Left colon (tissue), 2 donors: ENCODE results near the gene CLTB. TPM values are rescaled to one million over a fixed set of nuclear protein-coding genes. Genes with fewer than 3 reads are reported as not detected.
"Not testable (repeated sequence)": the region's sequence is repeated elsewhere in the genome, so short reads cannot be mapped to it uniquely, and the experiment has no call there.

ENCODE experiments used
- ATAC-seq: fragments of 200-7000 bp; cut with Tn5 transposase; one replicate; pipeline ENCODE4 v1.9.1; 2020; ENCODE audit warnings: mild to moderate bottlenecking, moderate library complexity
- DNase-seq, 2 donors: peaks; one replicate each; pipeline ENCODE4 v3.0.0-alpha.2; 2020
- intact Hi-C, 2 donors: fragments of 100-400 bp; cut with DNase I in 1 of 2; cut with micrococcal nuclease in 1 of 2; formaldehyde crosslinking; loops; one replicate each; pipeline versions ENCODE4 v1.11.2 to v1.14.0; 2022; cut with DNase I, micrococcal nuclease
- total RNA-seq, 2 donors: library from RNA; stranded (reverse); fragmentation: NEBNext Ultra II Directional; extraction: Animal tissue kit (Norgen Biotek cat#: 25700); gene quantifications; one replicate each; pipeline ENCODE4 v1.2.1, GENCODE V29; 2021
- donor health status: DM: no; HTN: no; CAD: no.
- donor health status: DM: yes; HTN: yes; CAD: no.

Gene CLTB
- total RNA-seq, 2 donors from 2014 or later, result 279 to 282 TPM

DNA sequence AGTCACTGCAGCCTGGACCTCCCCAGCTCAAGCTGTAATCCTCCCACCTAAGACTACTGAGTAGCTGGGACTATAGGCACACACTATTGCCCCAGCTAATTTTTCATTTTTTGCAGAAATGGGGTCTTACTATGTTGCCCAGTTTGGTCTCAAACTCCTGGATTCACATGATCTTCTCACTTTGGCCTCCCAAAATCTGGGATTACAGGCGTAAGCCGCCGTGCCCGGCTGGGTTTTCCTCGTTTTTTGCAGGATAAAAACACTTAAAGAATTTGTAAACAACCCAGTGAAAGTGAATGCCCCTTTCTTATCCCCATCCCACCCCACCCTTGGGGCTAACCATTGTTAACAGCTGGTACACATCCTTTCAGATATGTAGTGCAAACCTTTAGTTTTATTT, 7.7 kb downstream of the CLTB start:
- ATAC-seq, result no peak
- intact Hi-C loops, result no loop called here
- no peak for DNase-seq

DNA sequence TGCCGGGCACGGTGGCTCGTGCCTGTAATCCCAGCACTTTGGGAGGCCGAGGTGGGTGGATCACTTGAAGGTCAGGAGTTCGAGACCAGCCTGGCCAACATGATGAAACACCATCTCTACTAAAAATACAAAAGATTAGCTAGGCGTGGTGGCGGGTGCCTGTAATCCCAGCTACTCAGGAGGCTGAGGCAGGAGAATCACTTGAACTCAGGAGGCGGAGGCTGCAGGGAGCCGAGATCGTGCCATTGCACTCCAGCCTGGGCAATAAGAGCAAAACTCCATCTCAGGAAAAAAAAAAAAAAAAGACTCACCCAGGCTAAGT, 8.1 kb downstream of the CLTB start:
- peak in 1 of 2 donors; percentile 2 for DNase-seq
- intact Hi-C loops, result not testable (repeated sequence)

DNA sequence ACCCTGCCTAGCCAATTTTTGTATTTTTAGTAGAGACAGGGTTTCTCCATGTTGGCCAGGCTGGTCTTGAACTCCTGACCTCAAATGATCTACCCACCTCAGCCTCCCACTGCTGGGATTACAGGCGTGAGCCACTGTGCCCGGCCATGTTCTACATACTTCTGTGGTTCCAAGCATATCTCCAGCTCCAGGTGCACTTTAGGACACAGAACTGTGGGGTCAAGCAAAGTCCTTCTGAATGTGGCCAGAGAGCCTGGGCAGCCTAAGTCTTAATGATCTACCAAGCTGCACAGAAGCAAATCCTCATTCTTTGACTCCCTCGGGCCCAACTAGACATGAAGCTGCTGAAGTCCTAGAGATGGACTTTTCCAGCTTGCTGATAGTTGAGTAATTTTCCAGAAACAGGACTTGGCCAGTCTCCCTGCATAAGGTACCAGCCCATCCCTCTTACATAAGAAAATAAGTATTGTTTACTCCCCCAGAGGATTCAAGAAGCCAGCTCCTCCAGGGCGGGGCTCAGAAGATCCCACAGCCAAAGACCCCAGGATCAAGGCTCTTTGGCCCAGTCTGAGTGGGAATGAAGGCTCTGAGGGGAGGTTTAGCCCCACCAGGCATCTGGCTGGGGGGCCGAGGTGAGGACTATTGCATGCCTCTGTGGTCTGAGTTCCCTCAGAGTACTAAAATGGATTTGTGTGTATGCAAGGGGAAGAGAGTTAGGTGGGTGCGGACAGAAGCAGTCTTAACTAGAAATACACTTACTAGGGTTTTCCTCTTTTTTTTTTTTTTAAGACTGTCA, 8.7 kb downstream of the CLTB start:
- DNase-seq (peak in 1 of 2 donors; percentile 2), ATAC-seq (no peak)
- intact Hi-C loops, result no loop called here

More for the DNA sequence above, 8.1 kb downstream of the CLTB start:
- not testable (repeated sequence) for ATAC-seq

DNA sequence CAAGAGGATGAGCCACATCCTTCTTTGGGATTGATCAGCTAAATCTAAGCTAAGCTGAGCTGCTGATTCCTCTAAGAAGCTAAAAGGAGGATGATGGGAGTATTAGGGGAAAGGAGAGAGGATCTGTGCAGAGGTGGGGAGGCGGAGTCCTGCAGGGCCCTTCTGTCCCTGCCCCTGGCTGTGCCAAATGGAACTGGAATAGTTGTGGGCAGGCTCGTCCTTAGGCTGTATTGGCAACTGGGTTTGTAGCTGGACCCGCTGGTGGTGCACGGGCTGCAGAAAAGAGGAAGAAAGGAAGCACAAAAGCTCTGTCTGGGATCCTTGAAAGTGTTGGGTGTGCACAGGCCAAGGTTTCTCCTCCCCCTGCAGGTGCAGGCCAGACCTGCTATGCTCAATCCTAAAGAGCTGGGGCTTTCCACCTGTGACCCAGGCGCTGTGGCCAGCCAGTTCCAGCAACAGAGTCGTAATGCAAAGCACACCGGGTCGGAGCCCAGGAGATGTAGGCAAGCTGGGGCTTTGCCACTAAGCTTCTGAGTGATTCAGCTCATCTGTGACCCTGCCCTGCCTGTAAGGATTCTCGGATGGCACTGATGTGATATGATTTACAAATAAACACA, 9.8 kb downstream of the CLTB start:
- intact Hi-C loops, result no loop called here
- peak in 1 of 2 donors; percentile 39 for DNase-seq
- ATAC-seq, result peak; percentile 3

DNA sequence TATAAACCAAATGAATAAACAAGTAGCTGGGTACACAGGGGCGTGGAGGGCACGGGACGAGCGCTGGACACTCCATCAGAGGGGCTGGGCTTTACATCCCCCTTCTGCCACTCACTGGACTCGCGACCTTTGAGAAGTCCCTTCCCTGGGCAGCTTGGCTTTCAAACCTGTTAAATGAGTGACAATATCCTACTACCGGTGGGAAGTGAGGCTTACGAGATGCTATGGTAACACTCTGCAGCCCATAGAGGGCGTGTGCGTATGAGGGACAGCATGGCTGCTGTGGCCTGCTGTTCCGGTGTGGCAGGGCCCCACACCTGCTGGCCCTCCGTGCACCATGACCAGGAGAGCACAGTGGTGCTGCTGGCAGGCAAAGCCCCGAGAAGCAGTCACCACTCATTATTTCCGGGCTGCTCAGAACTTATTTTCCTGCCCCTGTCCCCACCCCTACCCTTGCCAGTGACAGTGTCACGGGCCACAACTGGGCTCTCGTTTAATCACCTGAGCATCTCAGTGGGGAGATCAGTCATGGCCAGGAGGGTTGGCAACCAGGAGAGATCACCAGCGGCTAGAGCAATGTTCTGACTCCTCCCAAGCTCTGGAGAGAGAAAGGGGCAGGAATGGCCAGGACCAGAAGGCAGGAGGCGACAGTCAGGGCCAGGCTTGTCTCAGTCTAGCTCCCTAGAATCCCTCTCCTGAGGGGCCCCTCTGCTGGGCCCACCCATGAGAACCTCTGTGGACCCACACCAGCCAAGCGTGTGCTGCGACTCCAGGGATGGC, 10.5 kb downstream of the CLTB start:
- ATAC-seq (peak; percentile 53), DNase-seq (peak; percentile 61 to 62)
- intact Hi-C loops, result no loop called here

DNA sequence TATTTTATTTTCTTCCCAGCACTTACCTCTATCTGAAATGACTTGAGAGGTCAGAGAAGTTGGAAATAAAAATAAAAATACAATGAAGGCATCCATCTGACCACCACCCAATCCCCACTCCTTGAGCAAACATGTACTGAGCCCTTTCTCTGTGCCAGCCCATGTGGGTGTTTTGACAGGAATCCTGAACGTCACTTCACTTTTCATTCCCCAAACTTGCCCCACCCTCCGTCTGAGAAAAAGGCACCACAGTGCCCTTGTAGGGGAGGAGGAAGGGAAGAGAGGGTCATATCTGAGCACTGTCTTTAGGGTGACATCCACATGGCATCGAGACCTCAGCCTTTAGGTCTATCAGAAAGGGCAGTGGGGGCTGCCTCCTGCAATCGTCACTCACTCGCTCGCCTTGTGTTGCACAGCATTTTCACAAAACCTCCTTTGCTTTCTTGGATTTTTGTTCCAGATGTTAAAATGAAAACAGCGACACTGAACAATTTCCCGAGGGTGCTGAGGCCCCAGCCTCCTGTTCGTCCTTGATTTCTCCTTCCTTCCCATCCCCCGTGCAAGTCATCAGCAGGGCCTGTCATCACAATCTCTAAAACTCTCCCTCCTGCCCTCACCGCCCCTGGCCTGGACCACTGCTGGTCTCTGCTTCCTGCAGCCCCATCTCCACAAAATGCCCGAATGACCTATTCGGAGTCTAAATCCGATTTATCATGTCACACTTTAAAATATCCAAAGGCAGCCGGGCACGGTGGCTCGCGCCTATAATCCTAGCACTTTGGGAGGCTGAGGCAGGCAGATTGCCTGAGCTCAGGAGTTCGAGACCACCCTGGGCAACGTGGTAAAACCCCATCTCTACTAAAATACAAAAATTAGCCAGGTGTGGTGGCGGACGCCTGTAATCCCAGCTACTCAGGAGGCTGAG, 14.8 kb downstream of the CLTB start:
- DNase-seq, result peak in 1 of 2 donors; percentile 8

DNA sequence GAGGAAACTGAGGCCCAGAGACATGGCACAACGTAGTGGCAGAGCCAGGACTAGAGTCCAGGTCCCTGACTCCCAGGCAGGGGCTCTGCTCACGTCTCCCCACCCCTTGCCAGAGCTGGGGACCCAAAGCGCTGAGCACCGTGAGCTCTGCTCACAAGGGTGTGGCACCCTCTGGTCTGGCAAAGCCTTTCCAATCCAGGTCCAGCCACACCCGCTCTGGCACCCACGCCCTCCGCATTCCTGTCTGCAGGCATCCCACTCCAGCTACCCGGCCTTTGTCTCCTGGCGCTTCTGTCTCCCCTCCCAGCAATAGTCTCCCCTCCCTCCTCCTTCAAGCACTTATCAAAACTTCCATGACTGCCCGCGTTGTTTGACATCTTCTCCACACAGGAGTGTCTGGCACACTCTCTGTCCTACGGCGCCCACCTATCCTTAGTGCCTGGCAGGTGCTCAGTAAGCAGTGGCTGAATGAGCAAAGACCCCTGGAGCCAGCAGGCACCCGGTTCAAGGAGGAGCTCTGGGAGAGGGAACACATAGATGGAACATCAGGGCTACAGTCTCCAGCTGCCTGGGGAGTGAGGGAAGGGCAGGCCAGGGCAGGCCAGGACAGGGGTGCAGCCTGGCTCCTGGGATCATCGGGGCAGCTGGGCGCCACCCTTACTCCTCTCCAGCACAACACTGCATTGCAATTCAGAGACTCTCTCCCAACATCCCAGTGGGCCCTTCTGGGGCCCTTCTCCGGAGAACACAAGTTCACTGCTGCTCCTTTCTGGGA, 15.8 kb downstream of the CLTB start:
- ATAC-seq, result peak; percentile 69
- DNase-seq, result peak; percentile 85 to 93
- intact Hi-C loops, result no loop called here

More for the DNA sequence above, 14.8 kb downstream of the CLTB start:
- ATAC-seq, result no peak
- intact Hi-C loops, result no loop called here

DNA sequence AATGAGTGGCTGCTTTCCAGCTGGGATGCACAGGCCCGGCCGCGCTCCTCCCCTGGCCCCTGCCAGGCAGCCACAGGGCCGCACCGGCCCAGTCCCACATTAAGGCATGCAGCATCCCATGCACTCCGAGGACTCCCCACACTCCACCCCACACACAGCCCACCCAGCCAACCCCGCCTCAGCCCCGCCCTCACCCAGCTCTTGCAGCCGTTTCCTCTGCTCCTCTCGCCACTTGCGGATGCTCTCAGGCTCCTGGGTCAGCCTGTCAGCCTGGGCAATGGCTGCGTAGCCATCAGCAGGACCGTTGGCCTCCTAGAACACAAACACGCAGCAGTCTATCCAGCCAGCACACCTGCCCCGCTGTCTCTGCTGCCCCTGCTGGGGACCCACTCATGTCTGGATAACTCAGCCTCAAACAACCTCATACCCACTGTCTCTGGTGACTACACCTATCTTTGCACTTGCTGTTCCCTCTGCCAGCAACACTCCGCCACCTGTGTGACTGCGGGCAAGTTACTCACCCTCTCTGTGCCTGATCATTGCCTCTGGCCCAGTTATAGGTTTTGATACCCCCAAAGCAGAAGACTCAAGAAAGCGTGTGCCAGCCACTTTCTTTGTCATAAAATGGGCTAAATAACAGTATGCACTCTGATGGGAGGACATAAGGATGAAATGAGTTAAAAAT, 18.5 kb downstream of the CLTB start:
- DNase-seq (no peak), ATAC-seq (no peak)
- intact Hi-C loops, result no loop called here

DNA sequence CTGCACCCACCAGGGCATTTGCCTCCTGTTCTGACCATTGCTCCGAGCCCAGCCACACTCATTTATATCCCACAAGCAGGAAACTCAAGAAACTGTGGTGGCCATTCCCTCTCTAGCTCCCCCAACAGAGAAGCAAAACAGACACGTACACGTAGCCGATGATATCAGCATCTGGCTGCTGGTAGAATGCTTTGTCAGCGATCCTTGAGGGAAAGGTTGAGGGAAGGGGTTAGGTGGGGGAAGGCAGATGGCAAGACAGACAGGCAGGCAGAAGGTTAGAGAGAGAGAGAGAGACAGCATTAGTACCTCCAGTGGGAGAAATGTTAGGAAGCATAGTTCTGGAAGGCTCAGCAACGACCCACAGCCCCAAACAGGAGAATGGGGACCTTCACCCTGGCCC, 20.0 kb downstream of the CLTB start:
- ATAC-seq, result no peak
- intact Hi-C loops, result no loop called here
- DNase-seq, result no peak

DNA sequence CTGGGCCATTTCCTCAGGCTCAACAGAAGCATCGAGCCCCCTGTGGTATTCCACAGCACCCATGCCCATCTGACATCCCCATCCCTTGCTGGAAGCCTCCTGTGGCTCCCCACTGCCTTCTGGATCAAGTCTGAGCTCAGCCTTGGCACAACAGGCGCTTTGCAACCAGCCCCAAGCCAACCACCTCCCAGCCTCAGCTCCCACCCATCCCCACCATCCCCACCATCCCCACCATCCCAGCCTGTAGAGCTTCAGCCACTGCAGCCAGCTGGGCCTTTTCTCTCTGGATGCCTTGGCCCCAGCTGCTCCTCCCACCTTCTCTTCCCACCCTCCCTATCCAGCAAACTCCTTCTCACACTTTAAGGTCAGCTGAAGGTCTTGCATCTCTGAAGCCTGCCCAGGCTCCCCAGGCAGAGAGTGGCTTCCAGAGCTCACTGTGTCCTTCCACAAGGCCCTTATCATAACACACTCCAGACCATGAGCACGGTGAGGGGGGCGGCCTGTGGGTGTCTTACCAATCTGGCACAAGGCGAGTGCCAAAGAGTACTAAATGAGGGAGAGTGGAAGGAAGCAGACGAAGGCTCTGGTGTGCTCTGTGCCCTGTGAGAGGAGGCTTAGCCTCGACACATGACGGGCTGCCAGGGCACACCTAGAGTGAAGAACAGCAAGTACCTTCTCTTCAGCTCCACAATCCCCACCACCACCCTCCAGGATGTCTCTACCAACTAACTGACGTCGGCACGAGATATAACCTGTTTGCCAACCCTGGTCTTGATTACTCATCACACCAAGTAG, 21.3 kb downstream of the CLTB start:
- ATAC-seq (no peak), DNase-seq (no peak)
- intact Hi-C loops, result no loop called here

DNA sequence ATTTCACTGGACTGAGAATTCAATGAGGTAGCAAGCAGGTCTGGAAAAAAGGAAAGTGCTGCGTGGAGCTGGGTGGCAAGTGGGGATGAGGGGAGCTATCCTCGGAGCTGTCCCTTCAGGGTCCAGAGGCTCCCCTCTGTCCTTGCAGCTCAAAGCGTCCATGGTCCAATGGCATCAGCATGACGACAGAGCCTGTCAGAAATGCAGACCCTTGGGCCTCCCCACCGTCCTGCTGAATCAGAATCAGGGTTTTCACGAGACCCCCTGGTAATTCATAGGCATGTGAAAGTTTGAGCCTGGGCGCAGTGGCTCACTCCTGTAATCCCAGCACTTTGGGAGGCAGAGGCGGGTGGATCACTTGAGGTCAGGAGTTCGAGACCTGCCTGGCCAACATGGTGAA, 22.2 kb downstream of the CLTB start:
- DNase-seq (no peak), ATAC-seq (no peak)
- intact Hi-C loops, result no loop called here

DNA sequence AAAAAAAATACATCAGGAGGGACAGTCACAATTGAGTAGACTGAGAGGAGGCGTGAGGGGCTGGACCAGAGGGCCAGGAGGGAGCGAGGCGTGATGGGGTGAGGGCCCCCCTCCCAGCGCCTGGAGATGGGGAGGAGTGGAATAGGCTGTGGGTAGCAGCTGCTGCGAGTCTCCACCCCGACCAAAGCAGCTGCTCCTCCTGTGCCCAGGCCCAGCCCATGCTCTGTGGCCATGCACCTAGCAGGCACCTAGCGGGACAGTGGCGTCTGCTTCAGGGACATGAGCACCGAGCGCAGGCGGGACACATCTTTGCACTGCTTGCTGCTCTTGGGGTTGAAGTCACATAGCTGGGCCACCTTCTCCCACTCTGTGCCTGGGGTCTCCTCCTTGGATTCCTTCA, 23.8 kb downstream of the CLTB start:
- ATAC-seq (no peak), DNase-seq (no peak)
- intact Hi-C loops, result no loop called here

DNA sequence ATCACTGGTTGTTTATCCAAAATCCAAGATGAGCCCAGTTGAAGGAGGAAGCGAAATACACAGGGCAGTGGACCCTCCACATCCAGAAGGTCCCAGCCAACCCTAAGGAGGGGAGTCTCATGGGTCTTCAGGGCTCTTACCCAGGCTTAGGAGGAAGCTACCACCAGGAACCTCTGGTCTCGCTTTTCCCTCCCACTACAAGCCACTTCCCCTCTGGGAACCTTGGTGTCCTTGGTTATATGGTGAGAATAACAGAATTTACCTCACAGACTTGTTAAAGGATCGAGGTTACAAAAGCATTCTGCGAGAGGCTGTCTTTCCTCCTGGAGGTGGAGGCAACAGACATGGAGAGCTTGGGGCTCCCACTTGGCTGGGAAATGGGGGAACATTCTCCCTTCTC, 24.3 kb downstream of the CLTB start:
- no peak for ATAC-seq
- DNase-seq, result no peak
- intact Hi-C loops, result no loop called here

DNA sequence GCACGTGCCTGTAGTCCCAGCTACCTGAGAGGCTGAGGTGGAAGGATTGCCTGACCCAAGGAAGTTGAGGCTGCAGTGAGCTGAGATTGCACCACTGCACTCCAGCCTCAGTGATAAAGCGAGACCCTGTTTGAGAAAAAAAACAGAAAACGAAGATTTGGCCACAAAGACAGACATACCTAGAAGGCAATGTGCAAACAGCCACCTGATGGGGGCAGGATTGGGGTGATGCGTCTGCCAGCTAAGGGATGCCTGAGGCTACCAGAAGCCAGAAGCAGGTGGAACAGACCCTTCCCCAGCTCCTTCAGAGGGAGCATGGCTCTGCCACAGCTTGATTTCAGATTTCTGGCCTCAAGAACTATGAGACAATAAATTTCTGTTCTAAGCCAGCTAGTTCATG, 24.9 kb downstream of the CLTB start:
- DNase-seq (no peak), ATAC-seq (no peak)
- intact Hi-C loops, result no loop called here

DNA sequence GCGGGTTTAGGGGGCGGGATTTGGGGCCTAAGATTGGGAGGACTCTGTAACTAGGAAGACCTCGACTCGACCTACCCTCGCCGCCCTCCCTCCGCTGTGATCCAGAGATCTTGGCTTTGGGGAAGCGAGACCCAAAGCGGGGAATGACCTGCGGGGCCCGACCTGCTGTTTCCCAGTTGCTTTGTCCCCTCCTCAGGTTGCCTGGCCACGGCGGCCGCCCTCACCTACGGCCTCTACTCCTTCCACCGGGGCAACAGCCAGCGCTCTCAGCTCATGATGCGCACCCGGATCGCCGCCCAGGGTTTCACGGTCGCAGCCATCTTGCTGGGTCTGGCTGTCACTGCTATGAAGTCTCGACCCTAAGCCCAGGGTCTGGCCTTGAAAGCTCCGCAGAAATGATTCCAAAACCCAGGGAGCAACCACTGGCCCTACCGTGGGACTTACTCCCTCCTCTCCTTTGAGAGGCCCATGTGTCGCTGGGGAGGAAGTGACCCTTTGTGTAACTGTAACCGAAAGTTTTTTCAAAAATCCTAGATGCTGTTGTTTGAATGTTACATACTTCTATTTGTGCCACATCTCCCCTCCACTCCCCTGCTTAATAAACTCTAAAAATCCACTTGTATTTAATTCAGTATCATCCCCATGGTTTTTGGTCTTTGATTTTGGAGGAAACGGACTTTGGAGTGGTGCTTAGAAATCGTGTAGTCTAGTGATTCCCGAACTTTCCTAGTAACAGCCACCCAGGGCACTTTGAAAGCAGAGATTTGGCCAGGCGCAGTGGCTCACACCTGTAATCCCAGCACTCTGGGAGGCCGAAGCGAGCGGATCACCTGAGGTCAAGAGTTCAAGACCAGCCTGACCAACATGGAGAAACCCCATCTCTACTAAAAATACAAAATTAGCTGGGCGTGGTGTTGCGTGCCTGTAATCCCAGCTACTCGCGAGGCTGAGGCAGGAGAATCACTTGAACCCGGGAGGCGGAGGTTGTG, 26.9 kb downstream of the CLTB start:
- intact Hi-C loops, result no loop called here
- ATAC-seq, result peak; percentile 38
- DNase-seq, result no peak
